22Rv1 (cell line): ENCODE data around the gene SLFN12.
"Not testable (repeated sequence)": the region's sequence is repeated elsewhere in the genome, so short reads cannot be mapped to it uniquely, and the experiment has no call there.

ENCODE experiments used
- ZFX ChIP-seq: fragments of 450-650 bp; IDR thresholded peaks from 2 replicates; pipeline ENCODE4 v1.6.1; 2017; ENCODE audit warnings: antibody characterized with exemption, borderline replicate concordance
- TF ChIP-seq, protein P1 (sequence below): fragments of 450-650 bp; IDR thresholded peaks from 2 replicates; pipeline ENCODE4 v1.5.1; 2017; ENCODE audit warnings: mild to moderate bottlenecking

DNA sequence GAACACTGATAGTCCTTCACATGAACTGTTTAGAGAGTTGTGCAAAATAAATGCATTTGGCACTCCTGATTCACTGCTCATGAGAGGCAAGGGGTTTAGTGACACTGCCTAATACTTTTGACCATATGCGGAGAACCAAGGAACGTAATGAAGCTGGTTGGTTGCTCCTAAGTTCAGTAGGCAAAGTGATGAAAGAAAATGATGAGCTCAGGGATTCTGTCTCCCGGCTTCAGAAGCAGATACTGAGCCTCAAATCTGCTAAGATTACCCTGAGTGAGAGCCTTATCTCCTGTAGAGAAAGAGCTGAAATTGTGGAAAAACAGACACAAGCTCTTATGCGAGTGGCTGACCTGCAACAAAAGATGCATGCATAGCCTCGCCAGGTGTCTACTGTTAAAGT, 21.7 kb upstream of the SLFN12 start:
- not testable (repeated sequence) for TF ChIP-seq ZFX
- TF ChIP-seq, protein P1, sequence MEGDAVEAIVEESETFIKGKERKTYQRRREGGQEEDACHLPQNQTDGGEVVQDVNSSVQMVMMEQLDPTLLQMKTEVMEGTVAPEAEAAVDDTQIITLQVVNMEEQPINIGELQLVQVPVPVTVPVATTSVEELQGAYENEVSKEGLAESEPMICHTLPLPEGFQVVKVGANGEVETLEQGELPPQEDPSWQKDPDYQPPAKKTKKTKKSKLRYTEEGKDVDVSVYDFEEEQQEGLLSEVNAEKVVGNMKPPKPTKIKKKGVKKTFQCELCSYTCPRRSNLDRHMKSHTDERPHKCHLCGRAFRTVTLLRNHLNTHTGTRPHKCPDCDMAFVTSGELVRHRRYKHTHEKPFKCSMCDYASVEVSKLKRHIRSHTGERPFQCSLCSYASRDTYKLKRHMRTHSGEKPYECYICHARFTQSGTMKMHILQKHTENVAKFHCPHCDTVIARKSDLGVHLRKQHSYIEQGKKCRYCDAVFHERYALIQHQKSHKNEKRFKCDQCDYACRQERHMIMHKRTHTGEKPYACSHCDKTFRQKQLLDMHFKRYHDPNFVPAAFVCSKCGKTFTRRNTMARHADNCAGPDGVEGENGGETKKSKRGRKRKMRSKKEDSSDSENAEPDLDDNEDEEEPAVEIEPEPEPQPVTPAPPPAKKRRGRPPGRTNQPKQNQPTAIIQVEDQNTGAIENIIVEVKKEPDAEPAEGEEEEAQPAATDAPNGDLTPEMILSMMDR: not testable (repeated sequence)
